Measurements from ENCODE around the gene HEXA. TPM values are rescaled to one million over a fixed set of nuclear protein-coding genes. Genes with fewer than 3 reads are reported as not detected.

Gene HEXA
- total and polyA plus RNA-seq, 2 donors (not counting 1 experiment from before 2014, with no cell fraction given) = 151 to 182 TPM

DNA sequence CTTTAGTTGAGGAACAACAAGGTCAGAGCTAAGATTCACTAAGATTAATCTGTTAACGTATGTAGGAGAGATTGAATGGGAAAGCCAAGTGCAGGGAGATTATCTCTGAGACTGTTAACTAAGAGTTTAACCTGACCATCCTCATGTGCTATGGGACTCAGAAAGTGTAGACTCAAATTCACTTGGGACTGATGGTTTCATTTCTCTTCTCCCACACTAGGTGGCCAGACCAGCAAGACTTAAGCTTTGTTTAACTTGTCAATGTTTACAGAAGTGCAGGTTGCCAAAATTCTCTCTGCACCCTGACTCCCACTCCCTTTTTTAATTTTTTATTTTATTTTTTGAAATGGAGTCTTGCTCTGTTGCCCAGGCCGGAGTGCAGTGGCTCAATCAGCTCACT lies 6.3 kb upstream of the HEXA start:
- TF ChIP-seq, protein P1, sequence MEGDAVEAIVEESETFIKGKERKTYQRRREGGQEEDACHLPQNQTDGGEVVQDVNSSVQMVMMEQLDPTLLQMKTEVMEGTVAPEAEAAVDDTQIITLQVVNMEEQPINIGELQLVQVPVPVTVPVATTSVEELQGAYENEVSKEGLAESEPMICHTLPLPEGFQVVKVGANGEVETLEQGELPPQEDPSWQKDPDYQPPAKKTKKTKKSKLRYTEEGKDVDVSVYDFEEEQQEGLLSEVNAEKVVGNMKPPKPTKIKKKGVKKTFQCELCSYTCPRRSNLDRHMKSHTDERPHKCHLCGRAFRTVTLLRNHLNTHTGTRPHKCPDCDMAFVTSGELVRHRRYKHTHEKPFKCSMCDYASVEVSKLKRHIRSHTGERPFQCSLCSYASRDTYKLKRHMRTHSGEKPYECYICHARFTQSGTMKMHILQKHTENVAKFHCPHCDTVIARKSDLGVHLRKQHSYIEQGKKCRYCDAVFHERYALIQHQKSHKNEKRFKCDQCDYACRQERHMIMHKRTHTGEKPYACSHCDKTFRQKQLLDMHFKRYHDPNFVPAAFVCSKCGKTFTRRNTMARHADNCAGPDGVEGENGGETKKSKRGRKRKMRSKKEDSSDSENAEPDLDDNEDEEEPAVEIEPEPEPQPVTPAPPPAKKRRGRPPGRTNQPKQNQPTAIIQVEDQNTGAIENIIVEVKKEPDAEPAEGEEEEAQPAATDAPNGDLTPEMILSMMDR (IDR thresholded peaks at IDR 0.05) = peak; percentile 10
- TF ChIP-seq EZH2 (IDR thresholded peaks at IDR 0.05; ENCODE audit: borderline replicate concordance, insufficient read depth, low read depth, low read length, poor library complexity, severe bottlenecking) = no peak
- peaks cover 0 to 4% (median 3%) of the 10 kb centered on the region in 4 experiments for H3K27me3 ChIP-seq (replicated peaks in 1 of 4; ENCODE audit: control extremely low read depth in 1 of 4, control insufficient read depth in 3 of 4, insufficient read depth in 4 of 4, low read length in 3 of 4)
- POLR2A ChIA-PET = no interaction called here
- H3K79me2 ChIP-seq (ENCODE audit: control insufficient read depth, insufficient read depth, low read length) = no peaks in the 10 kb centered on the region
- ATAC-seq (ENCODE audit: low read depth) (peak; percentile 24), DNase-seq (no peak)
- intact Hi-C loops (cut with micrococcal nuclease) = no loop called here
- H3K36me3 ChIP-seq (replicated peaks in 1 of 2; ENCODE audit: control extremely low read depth in 1 of 2, control insufficient read depth in 1 of 2, extremely low read depth in 1 of 2, insufficient read depth in 2 of 2, low read length in 1 of 2) = no peaks in the 10 kb centered on the region
- H2AFZ ChIP-seq (ENCODE audit: insufficient read depth, low read depth, low read length, poor library complexity, severe bottlenecking) = no peak overlapping the region
- H3K4me1 ChIP-seq (ENCODE audit: control insufficient read depth in 2 of 2, insufficient read depth in 2 of 2, low read length in 2 of 2) = peaks cover 0 to under 1% of the 10 kb centered on the region in 2 donors
- H3K4me2 ChIP-seq (replicated peaks; ENCODE audit: low read depth, low read length, poor library complexity, severe bottlenecking) = no peak overlapping the region
- 77% methylated on average over 2 of the region's 2 CpGs for WGBS (ENCODE audit: insufficient coverage)
- Mint-ChIP-seq H3K27ac (no peak overlapping the region), H3K27me3 (peaks cover 27% of the 10 kb centered on the region), H3K4me1 (peaks cover 4% of the 10 kb centered on the region), H3K9me3 (ENCODE audit: insufficient read depth) (no peaks in the 10 kb centered on the region), H3K4me3 (no peak overlapping the region)
- no peaks in the 10 kb centered on the region for H3K9me3 ChIP-seq (ENCODE audit: control extremely low read depth in 1 of 3, control insufficient read depth in 2 of 3, insufficient read depth in 1 of 3, low read length in 2 of 3)
- H3K27ac ChIP-seq (ENCODE audit: low read length in 2 of 2) = no peak overlapping the region
- CTCF ChIA-PET = no interaction called here
- no peaks in the 10 kb centered on the region for H4K20me1 ChIP-seq (ENCODE audit: control insufficient read depth, insufficient read depth, low read length, poor library complexity, severe bottlenecking)
- H3K4me3 ChIP-seq (ENCODE audit: control extremely low read depth in 1 of 5, extremely low read depth in 1 of 5, insufficient read depth in 1 of 5, low read depth in 2 of 5, low read length in 4 of 5) = no peak overlapping the region
- H3K9ac ChIP-seq (ENCODE audit: low read length) = no peak overlapping the region

DNA sequence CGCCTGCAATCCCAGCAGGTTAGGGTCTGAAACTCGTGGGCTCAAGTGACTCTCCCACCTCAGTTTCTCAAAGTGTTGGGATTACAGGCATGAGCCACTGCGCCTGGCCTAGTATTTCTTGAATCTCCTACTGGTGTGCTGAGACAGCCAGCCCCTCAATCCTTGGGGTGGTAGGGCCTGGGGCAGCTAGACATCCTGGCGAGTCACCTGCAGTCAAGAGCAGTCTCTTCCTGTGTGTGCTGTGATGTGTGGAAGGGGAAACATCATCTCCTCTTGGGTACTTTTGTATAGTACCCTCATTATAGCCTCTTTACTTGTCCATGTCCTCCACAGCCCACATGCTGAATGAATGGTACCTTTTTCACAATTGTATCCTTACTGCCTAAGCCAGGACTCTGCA lies 4.9 kb upstream of the HEXA start:
- peaks cover 7 to 10% of the 10 kb centered on the region in 2 donors for H3K4me1 ChIP-seq (ENCODE audit: control insufficient read depth in 2 of 2, insufficient read depth in 2 of 2, low read length in 2 of 2)
- H3K27ac Mint-ChIP-seq = no peak overlapping the region
- H3K27me3 ChIP-seq (replicated peaks in 1 of 4; ENCODE audit: control extremely low read depth in 1 of 4, control insufficient read depth in 3 of 4, insufficient read depth in 4 of 4, low read length in 3 of 4) = peaks cover 0 to 4% (median 3%) of the 10 kb centered on the region in 4 experiments
- H3K4me2 ChIP-seq (replicated peaks; ENCODE audit: low read depth, low read length, poor library complexity, severe bottlenecking) = no peak overlapping the region
- intact Hi-C loops (cut with micrococcal nuclease) = no loop called here
- no peaks in the 10 kb centered on the region for H4K20me1 ChIP-seq (ENCODE audit: control insufficient read depth, insufficient read depth, low read length, poor library complexity, severe bottlenecking)
- DNase-seq = no peak
- no peak overlapping the region for H3K9ac ChIP-seq (ENCODE audit: low read length)
- 74% methylated on average over 2 of the region's 4 CpGs for WGBS (ENCODE audit: insufficient coverage)
- no peak overlapping the region for H3K27ac ChIP-seq (ENCODE audit: low read length in 2 of 2)
- peaks cover 8% of the 10 kb centered on the region for H3K79me2 ChIP-seq (ENCODE audit: control insufficient read depth, insufficient read depth, low read length)
- no peak overlapping the region for H3K4me3 ChIP-seq (ENCODE audit: control extremely low read depth in 1 of 5, extremely low read depth in 1 of 5, insufficient read depth in 1 of 5, low read depth in 2 of 5, low read length in 4 of 5)
- H3K9me3 Mint-ChIP-seq (ENCODE audit: insufficient read depth) = no peaks in the 10 kb centered on the region
- no peak for TF ChIP-seq EZH2 (IDR thresholded peaks at IDR 0.05; ENCODE audit: borderline replicate concordance, insufficient read depth, low read depth, low read length, poor library complexity, severe bottlenecking)
- TF ChIP-seq, protein P1 (IDR thresholded peaks at IDR 0.05) = no peak
- H3K4me1 Mint-ChIP-seq = peaks cover 16% of the 10 kb centered on the region
- H3K36me3 ChIP-seq (replicated peaks in 1 of 2; ENCODE audit: control extremely low read depth in 1 of 2, control insufficient read depth in 1 of 2, extremely low read depth in 1 of 2, insufficient read depth in 2 of 2, low read length in 1 of 2) = no peaks in the 10 kb centered on the region
- H3K4me3 Mint-ChIP-seq = no peak overlapping the region
- CTCF ChIA-PET = no interaction called here
- no peaks in the 10 kb centered on the region for H3K9me3 ChIP-seq (ENCODE audit: control extremely low read depth in 1 of 3, control insufficient read depth in 2 of 3, insufficient read depth in 1 of 3, low read length in 2 of 3)
- H2AFZ ChIP-seq (ENCODE audit: insufficient read depth, low read depth, low read length, poor library complexity, severe bottlenecking) = no peak overlapping the region
- H3K27me3 Mint-ChIP-seq = peaks cover 24% of the 10 kb centered on the region
- POLR2A ChIA-PET = no interaction called here
- no peak for ATAC-seq (ENCODE audit: low read depth)
